GM19467 (cell line): ENCODE results near the gene CYP27C1.
"Not testable (repeated sequence)": the region's sequence is repeated elsewhere in the genome, so short reads cannot be mapped to it uniquely, and the experiment has no call there.

Experiments used
- ATAC-seq: cut with Tn5 transposase; IDR thresholded peaks from one replicate; pipeline ENCODE4 v1.9.1; 2021; ENCODE audit warnings: mild to moderate bottlenecking, moderate library complexity; ENCODE audit not compliant: unreplicated experiment

The CYP27C1 gene

DNA sequence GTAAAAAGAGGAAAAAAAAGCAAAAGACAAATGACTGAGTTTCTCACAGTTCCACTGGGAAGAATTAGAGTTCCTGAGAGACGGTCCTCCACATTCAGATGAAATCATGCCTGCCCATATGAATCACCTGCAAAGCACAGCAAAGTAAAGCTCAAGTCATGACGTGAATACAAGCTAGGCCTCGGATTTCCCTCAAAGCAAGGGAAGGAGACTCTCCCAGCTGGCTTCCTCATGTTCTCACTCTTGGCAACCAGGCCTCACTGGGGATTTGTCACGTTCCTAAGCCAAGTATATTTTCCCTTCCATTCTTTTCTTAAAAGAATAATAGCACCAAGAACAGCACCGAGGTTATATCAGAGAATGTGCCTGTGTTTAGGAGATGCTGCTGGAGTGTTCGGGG, 47.0 kb downstream of the CYP27C1 start:
- no peak for ATAC-seq

DNA sequence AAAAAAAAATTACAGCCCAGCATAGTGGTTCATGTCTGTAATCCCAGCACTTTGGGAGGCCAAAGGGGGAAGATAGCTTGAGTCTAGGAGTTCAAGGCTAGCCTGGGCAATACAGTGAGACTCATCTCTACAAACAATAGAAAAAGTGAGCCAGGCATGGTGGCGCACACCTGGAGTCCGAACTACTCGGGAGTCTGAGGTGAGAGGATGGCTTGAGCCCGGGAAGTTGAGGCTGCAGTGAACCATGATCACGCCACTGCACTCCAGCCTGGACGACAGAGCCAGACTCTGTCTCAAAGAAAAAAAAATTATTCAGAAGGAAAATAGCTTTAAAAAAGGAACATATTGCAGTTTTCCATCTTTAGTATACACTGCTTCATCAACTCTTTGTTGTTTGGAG, 47.8 kb downstream of the CYP27C1 start:
- ATAC-seq = no peak

DNA sequence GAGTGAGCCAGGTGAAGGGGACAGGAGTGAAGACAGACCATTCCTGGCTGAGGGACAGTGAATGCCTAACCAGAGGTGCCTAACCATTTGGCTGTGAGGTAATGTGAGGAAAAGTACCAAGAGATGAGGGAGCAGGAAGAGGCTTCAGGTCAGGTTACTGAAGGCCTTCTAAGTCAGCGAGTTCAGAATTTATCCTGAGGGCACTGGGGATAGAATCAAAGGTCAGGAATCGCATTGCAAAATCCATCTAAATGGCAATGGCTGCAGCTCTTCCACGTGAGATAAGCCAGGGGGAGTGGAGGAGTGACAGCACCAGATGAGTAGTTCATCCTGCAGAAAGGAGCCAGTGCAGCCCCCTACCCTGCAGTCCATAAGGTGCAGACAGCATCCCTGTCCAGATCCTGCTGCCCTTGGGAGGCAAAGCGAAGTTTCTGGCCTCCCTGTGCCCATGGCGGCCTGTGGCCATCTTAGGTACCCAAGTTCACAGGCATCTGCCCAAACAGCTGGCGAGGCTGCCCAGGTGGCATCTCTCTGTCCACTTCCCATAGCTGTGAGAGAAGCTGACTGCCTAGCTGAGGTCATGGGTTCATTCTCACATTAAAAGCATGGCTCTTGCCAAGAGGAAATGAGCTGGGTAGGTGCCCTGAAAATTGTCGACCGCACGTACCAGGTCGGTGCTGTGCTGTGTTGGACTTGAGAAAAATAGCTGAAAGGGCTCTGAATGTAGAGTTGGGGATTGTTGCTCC, 49.5 kb downstream of the CYP27C1 start:
- ATAC-seq = no peak

GRCh38 chr2:127170021-127170420, 50.1 kb downstream of the CYP27C1 start:
- ATAC-seq = no peak

GRCh38 chr2:127169066-127169660, 50.9 kb downstream of the CYP27C1 start:
- no peak for ATAC-seq

- ATAC-seq = no peak
Measured at GRCh38 chr2:127166231-127166860, 53.8 kb downstream of the CYP27C1 start.

GRCh38 chr2:127165539-127165935, 54.6 kb downstream of the CYP27C1 start:
- ATAC-seq = no peak

GRCh38 chr2:127164761-127165538, 55.1 kb downstream of the CYP27C1 start:
- no peak for ATAC-seq

DNA sequence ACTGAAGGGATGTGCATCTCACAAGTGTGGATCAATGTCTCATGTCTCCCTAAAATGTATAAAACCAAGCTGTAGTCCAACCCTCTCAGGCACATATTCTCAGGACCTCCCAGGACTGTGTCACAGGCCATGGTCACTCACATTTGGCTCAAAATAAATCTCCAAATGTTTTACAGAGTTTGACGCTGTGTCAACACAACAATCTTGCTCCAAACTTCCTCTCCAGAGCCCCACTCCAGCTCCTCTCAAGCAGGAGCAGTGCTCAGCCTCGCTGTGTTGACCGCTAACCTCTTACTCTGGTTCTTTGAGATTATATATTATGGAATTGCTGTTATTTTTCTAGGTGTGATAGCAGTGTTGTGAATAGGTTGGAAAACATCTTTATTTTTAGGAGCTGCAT, 56.2 kb downstream of the CYP27C1 start:
- no peak for ATAC-seq

DNA sequence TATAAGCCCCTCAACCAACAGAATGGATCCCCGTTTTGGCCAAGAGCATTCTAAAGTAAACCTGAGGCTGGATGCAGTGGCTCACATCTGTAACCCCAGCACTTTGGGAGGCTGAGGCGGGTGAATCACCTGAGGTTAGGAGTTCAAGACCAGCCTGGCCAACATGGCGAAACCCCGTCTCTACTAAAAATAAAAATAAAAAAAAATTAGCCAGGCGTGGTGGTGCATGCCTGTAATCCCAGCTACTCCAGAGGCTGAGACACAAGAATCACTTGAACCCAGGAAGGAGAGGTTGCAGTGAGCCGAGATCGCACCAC, 57.1 kb downstream of the CYP27C1 start:
- not testable (repeated sequence) for ATAC-seq

GRCh38 chr2:127162261-127163089, 57.6 kb downstream of the CYP27C1 start:
- no peak for ATAC-seq

DNA sequence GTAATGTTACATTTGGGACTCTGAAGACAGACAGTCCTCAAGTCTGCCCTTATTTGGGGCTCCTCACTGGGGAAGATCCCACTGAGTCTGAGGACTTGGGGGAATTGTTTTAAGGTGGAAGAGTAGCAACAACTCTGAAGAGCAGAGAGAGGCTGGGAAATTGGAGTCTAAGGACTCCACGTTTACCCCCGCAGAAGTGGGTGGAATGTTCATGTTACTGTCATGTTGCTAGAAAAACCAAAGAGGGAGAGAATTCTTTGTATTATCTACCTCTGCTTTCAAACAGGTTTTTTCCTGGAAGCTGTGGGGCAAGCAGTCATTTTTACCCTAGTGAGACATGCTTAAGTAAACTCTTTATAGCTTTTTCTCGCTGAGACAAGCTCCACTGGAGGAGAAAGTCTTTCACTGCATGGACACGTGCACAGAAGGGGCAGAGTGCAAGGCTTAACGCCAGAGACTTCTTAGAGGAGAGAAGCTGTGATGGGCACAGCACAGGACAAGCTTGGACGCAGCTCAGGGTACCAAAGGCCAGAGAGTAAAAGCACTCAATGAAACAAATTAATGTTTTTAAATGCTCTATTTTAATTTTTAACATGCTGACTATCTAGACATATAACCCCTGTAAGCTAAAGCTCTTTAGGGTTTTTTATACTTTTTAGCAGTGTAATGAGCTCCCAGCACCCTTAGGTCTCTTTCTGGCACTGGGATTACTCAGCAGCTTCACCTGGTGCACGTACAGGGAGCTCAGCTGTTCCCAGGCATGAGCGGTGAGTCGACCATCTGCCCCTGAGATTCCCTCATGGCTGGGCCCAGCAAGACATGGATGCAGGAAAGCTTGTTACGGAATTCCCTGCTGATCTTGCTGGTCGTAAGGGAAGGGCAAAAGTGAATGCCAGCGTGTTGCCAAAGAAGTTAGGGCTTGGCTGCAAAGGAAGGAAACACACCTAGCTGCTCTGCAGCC, 58.6 kb downstream of the CYP27C1 start:
- ATAC-seq = no peak

- no peak for ATAC-seq
Measured at GRCh38 chr2:127160676-127161075, 59.4 kb downstream of the CYP27C1 start.

- no peak for ATAC-seq
Measured at GRCh38 chr2:127159543-127159942, 60.6 kb downstream of the CYP27C1 start.

DNA sequence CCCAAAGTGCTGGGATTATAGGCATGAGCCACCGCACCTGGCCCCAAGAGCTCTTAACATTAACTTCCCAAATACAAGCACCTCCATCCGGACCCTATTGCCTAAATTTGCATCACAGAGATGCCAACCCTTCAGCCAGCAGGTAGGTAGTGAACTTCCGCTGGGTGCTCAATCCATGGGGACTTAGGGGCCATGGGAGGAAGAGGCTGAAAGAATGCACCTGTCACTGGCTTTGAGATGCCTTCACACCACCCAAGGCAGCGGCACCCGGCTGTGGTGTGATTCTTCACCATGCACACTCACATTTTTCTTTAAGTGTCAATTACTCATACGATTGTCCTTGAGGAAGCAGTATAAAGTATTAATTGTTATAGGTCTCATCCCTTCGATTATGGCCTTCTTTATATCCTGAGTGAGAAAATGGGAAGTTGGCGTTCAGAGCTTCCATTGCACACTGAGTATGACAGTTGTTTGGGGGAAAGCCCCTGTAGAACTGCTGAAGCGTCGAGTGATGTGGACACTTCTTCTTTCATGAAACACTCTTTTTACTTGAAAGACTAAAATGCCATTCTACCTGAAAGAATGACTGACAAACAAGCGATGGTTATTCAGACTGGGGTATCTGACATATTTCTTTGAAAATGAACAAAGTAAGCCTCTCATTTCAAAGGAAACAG, 61.3 kb downstream of the CYP27C1 start:
- ATAC-seq = no peak

GRCh38 chr2:127157651-127158485, 62.2 kb downstream of the CYP27C1 start:
- no peak for ATAC-seq

- ATAC-seq = no peak
Measured at GRCh38 chr2:127157114-127157513, 63.0 kb downstream of the CYP27C1 start.

- ATAC-seq = no peak
Measured at GRCh38 chr2:127155947-127156346, 64.2 kb downstream of the CYP27C1 start.
